ENCODE results near the gene DDX39B. TPM values are rescaled to one million over a fixed set of nuclear protein-coding genes. Genes with fewer than 3 reads are reported as not detected.

The DDX39B gene
- polyA plus RNA-seq, 1 donor: 499 TPM

- WGBS (ENCODE audit: insufficient coverage, low lambda C conversion rate): 100% methylated on average over 4 of the region's 24 CpGs
- Histone ChIP-seq H3K27ac (ENCODE audit: low read length) (no peak overlapping the region), H3K9me3 (ENCODE audit: control insufficient read depth, low read depth, low read length) (no peaks in the 10 kb centered on the region), H3K27me3 (ENCODE audit: control insufficient read depth, insufficient read depth, low read length) (no peaks in the 10 kb centered on the region), H3K36me3 (ENCODE audit: control insufficient read depth, insufficient read depth, low read length) (peaks cover 96% of the 10 kb centered on the region), H3K4me3 (ENCODE audit: low read length) (no peak overlapping the region), H3K4me1 (ENCODE audit: control insufficient read depth, insufficient read depth, low read length) (peaks cover 10% of the 10 kb centered on the region)
- no peak for DNase-seq
Measured at GRCh38 chr6:31534521-31535040, 7.2 kb downstream of the DDX39B start.

DNA sequence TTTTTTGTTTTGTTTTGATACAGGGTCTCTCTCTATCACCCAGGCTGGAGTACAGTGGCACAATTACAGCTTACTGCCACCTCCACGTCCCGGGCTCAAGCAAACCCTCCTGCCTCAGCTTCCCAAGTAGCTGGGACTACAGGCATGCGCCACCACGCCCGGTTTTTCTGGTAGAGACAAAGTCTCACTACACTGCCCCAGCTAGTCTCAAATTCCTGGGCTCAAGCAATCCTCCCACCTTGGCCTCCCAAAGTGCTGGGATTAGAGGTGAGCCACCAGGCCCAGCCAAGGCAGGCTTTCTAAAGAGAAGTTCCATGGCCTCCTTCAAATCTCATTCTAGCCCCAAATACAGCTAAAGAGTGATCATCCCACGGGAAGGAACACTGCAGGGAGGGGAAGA lies 7.8 kb downstream of the DDX39B start:
- H3K27me3 ChIP-seq (ENCODE audit: control insufficient read depth, insufficient read depth, low read length): no peaks in the 10 kb centered on the region
- no peak for DNase-seq
- H3K9me3 ChIP-seq (ENCODE audit: control insufficient read depth, low read depth, low read length): no peaks in the 10 kb centered on the region
- H3K4me1 ChIP-seq (ENCODE audit: control insufficient read depth, insufficient read depth, low read length): peaks cover 8% of the 10 kb centered on the region
- no peak overlapping the region for H3K27ac ChIP-seq (ENCODE audit: low read length)
- no CpG with 5 or more reads among the region's 6 CpGs for WGBS (ENCODE audit: insufficient coverage, low lambda C conversion rate)
- no peak overlapping the region for H3K4me3 ChIP-seq (ENCODE audit: low read length)
- peaks cover 92% of the 10 kb centered on the region for H3K36me3 ChIP-seq (ENCODE audit: control insufficient read depth, insufficient read depth, low read length)

- no peak for DNase-seq
- WGBS (ENCODE audit: insufficient coverage, low lambda C conversion rate): no CpG with 5 or more reads among the region's 1 CpG
- peaks cover 86% of the 10 kb centered on the region for H3K36me3 ChIP-seq (ENCODE audit: control insufficient read depth, insufficient read depth, low read length)
- no peak overlapping the region for H3K4me3 ChIP-seq (ENCODE audit: low read length)
- peaks cover 7% of the 10 kb centered on the region for H3K4me1 ChIP-seq (ENCODE audit: control insufficient read depth, insufficient read depth, low read length)
- H3K27ac ChIP-seq (ENCODE audit: low read length): no peak overlapping the region
- H3K9me3 ChIP-seq (ENCODE audit: control insufficient read depth, low read depth, low read length): no peaks in the 10 kb centered on the region
- H3K27me3 ChIP-seq (ENCODE audit: control insufficient read depth, insufficient read depth, low read length): no peaks in the 10 kb centered on the region
Measured at GRCh38 chr6:31533455-31533841, 8.4 kb downstream of the DDX39B start.

GRCh38 chr6:31532644-31533454 lies 9.0 kb downstream of the DDX39B start:
- WGBS (ENCODE audit: insufficient coverage, low lambda C conversion rate): no CpG with 5 or more reads among the region's 9 CpGs
- Histone ChIP-seq H3K27ac (ENCODE audit: low read length) (no peak overlapping the region), H3K9me3 (ENCODE audit: control insufficient read depth, low read depth, low read length) (no peaks in the 10 kb centered on the region), H3K27me3 (ENCODE audit: control insufficient read depth, insufficient read depth, low read length) (no peaks in the 10 kb centered on the region), H3K4me3 (ENCODE audit: low read length) (no peak overlapping the region), H3K4me1 (ENCODE audit: control insufficient read depth, insufficient read depth, low read length) (peaks cover 7% of the 10 kb centered on the region), H3K36me3 (ENCODE audit: control insufficient read depth, insufficient read depth, low read length) (peaks cover 81% of the 10 kb centered on the region)
- no peak for DNase-seq

DNA sequence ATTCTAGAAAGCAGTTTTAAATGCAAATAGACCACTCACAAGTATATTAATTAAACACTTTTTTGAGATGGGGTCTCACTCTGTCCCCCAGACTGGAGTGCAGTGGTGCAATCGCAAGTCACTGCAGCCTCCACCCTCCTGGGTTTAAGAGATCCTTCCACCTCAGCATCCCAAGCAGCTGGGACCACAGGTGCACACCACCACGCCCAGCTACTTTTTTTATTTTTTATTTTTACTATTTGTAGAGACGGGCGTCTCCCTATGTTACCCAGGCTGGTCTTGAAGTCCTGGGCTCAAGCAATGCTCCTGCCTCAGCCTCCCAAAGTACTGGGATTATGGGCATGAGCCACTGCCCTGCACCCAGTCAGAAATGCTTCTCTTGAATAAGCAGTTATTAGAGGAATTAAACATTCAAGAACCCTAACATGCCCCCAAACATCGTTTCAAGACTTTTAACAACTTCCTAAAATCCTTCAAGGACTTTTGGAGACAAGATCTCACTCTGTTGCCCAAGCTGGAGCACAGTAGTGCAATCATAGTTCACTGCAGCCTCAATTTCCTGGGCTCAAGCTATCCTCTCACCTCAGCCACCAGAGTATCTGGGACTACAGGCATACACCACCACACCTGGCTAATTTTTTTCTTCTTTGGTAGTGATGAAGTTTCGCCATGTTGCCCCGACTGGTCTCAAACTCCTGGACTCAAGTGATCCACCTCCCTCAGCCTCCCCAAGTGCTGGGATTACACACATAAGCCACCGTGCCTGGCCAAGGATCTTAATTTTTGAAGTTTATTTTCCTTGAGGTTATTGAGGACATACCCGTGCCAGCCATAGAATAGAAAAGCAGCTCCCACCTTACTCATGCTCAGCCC lies 9.8 kb downstream of the DDX39B start:
- H3K27ac ChIP-seq (ENCODE audit: low read length): no peak overlapping the region
- 80% methylated on average over 1 of the region's 9 CpGs for WGBS (ENCODE audit: insufficient coverage, low lambda C conversion rate)
- DNase-seq: no peak
- no peaks in the 10 kb centered on the region for H3K9me3 ChIP-seq (ENCODE audit: control insufficient read depth, low read depth, low read length)
- peaks cover 7% of the 10 kb centered on the region for H3K4me1 ChIP-seq (ENCODE audit: control insufficient read depth, insufficient read depth, low read length)
- peaks cover 76% of the 10 kb centered on the region for H3K36me3 ChIP-seq (ENCODE audit: control insufficient read depth, insufficient read depth, low read length)
- no peak overlapping the region for H3K4me3 ChIP-seq (ENCODE audit: low read length)
- H3K27me3 ChIP-seq (ENCODE audit: control insufficient read depth, insufficient read depth, low read length): no peaks in the 10 kb centered on the region

DNA sequence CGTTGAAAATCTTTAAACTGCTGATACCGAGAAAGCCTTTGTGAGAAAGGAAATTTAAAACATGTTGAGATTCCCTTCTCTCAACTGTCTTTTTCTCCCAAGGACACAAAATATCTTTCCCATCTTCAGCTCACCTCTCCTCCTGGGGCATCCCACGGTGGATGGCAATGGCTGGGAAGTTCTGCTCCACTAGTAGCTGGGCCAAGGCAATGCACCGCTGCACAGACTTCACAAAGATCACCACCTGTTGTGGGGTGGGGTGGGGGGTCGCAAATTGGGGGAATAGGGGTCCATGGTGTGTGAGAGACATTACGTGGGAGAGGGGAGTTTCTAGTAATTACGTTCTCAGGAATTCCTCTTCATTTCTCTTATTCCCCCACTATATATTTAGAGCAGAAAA lies 10.6 kb downstream of the DDX39B start:
- Histone ChIP-seq H3K4me3 (ENCODE audit: low read length) (no peak overlapping the region), H3K36me3 (ENCODE audit: control insufficient read depth, insufficient read depth, low read length) (peaks cover 68% of the 10 kb centered on the region), H3K27me3 (ENCODE audit: control insufficient read depth, insufficient read depth, low read length) (no peaks in the 10 kb centered on the region), H3K4me1 (ENCODE audit: control insufficient read depth, insufficient read depth, low read length) (peaks cover 7% of the 10 kb centered on the region), H3K9me3 (ENCODE audit: control insufficient read depth, low read depth, low read length) (no peaks in the 10 kb centered on the region), H3K27ac (ENCODE audit: low read length) (no peak overlapping the region)
- WGBS (ENCODE audit: insufficient coverage, low lambda C conversion rate): no CpG with 5 or more reads among the region's 7 CpGs
- DNase-seq: no peak

GRCh38 chr6:31530659-31531058 lies 11.1 kb downstream of the DDX39B start:
- no peaks in the 10 kb centered on the region for H3K9me3 ChIP-seq (ENCODE audit: control insufficient read depth, low read depth, low read length)
- H3K27ac ChIP-seq (ENCODE audit: low read length): no peak overlapping the region
- H3K4me3 ChIP-seq (ENCODE audit: low read length): no peak overlapping the region
- WGBS (ENCODE audit: insufficient coverage, low lambda C conversion rate): 86% methylated on average over 2 of the region's 6 CpGs
- no peak for DNase-seq
- H3K36me3 ChIP-seq (ENCODE audit: control insufficient read depth, insufficient read depth, low read length): peaks cover 63% of the 10 kb centered on the region
- no peaks in the 10 kb centered on the region for H3K27me3 ChIP-seq (ENCODE audit: control insufficient read depth, insufficient read depth, low read length)
- peaks cover 7% of the 10 kb centered on the region for H3K4me1 ChIP-seq (ENCODE audit: control insufficient read depth, insufficient read depth, low read length)

- no peaks in the 10 kb centered on the region for H3K27me3 ChIP-seq (ENCODE audit: control insufficient read depth, insufficient read depth, low read length)
- H3K4me1 ChIP-seq (ENCODE audit: control insufficient read depth, insufficient read depth, low read length): peaks cover 7% of the 10 kb centered on the region
- H3K4me3 ChIP-seq (ENCODE audit: low read length): no peak overlapping the region
- H3K27ac ChIP-seq (ENCODE audit: low read length): no peak overlapping the region
- WGBS (ENCODE audit: insufficient coverage, low lambda C conversion rate): no CpG with 5 or more reads among the region's 12 CpGs
- H3K9me3 ChIP-seq (ENCODE audit: control insufficient read depth, low read depth, low read length): no peaks in the 10 kb centered on the region
- peak in 1 of 2 donors; percentile 35 for DNase-seq
- peaks cover 52% of the 10 kb centered on the region for H3K36me3 ChIP-seq (ENCODE audit: control insufficient read depth, insufficient read depth, low read length)
Measured at GRCh38 chr6:31529329-31530150, 12.3 kb downstream of the DDX39B start.

- Histone ChIP-seq H3K4me1 (ENCODE audit: control insufficient read depth, insufficient read depth, low read length) (peaks cover 7% of the 10 kb centered on the region), H3K27ac (ENCODE audit: low read length) (no peak within 1 kb of the TSS), H3K4me3 (ENCODE audit: low read length) (no peak within 1 kb of the TSS), H3K27me3 (ENCODE audit: control insufficient read depth, insufficient read depth, low read length) (no peaks in the 10 kb centered on the region), H3K9me3 (ENCODE audit: control insufficient read depth, low read depth, low read length) (no peaks in the 10 kb centered on the region), H3K36me3 (ENCODE audit: control insufficient read depth, insufficient read depth, low read length) (peaks cover 45% of the 10 kb centered on the region)
- WGBS (ENCODE audit: insufficient coverage, low lambda C conversion rate): no CpG with 5 or more reads among the region's 7 CpGs
- DNase-seq: no peak
Measured at GRCh38 chr6:31528821-31529328, 12.9 kb downstream of the DDX39B start, which contains the start of gene MCCD1. Gene MCCD1, plus strand, starts transcription at chr6:31528962. Its CDS starts 53 bp downstream, at chr6:31529015.

All from large intestine (tissue), 3 donors.